T-helper 1 cell treated with Interleukin-12 subunit alpha and Interleukin-12 subunit beta and Interleukin-4 antibody, amounts not matched to agents 30 μg/mL and 1 μg/mL, for 36 hours (primary cell): ENCODE results near the gene DIRAS2.
"Not testable (repeated sequence)": the region's sequence is repeated elsewhere in the genome, so short reads cannot be mapped to it uniquely, and the experiment has no call there.

ENCODE experiments used
- H3K27ac Mint-ChIP-seq: one replicate; pipeline ENCODE4 v1.8.0; 2021; ENCODE audit warnings: mild to moderate bottlenecking, mixed read lengths
- H3K27me3 Mint-ChIP-seq: one replicate; pipeline ENCODE4 v1.8.0; 2021; ENCODE audit warnings: low read depth, mixed read lengths
- H3K36me3 Mint-ChIP-seq: one replicate; pipeline ENCODE4 v1.8.0; 2021; ENCODE audit warnings: low read depth, mixed read lengths
- H3K4me1 Mint-ChIP-seq: one replicate; pipeline ENCODE4 v1.8.0; 2021; ENCODE audit warnings: low read depth, mixed read lengths
- H3K4me3 Mint-ChIP-seq: one replicate; pipeline ENCODE4 v1.8.0; 2021; ENCODE audit warnings: mild to moderate bottlenecking, moderate library complexity, mixed read lengths
- H3K9me3 Mint-ChIP-seq: one replicate; pipeline ENCODE4 v1.8.0; 2021; ENCODE audit warnings: mixed read lengths

The DIRAS2 gene

GRCh38 chr9:90642570-90643539 lies at the start of gene DIRAS2:
TSS of gene DIRAS2 (minus strand) at chr9:90642824. CDS start at chr9:90613827, 28,997 bp downstream.
- H3K27me3 Mint-ChIP-seq = peaks cover 67% of the 10 kb centered on the region
- no peaks in the 10 kb centered on the region for H3K36me3 Mint-ChIP-seq
- no peaks in the 10 kb centered on the region for H3K4me1 Mint-ChIP-seq
- H3K9me3 Mint-ChIP-seq = no peaks in the 10 kb centered on the region
- H3K27ac Mint-ChIP-seq = no peak within 1 kb of the TSS
- H3K4me3 Mint-ChIP-seq = no peak within 1 kb of the TSS

- Mint-ChIP-seq H3K27ac (no peak overlapping the region), H3K27me3 (peaks cover 6% of the 10 kb centered on the region), H3K36me3 (no peaks in the 10 kb centered on the region), H3K4me3 (no peak overlapping the region), H3K4me1 (no peaks in the 10 kb centered on the region), H3K9me3 (no peaks in the 10 kb centered on the region)
Measured at GRCh38 chr9:90684736-90685135, 42.1 kb upstream of the DIRAS2 start.

- H3K9me3 Mint-ChIP-seq = no peaks in the 10 kb centered on the region
- H3K4me3 Mint-ChIP-seq = no peak overlapping the region
- peaks cover 6% of the 10 kb centered on the region for H3K27me3 Mint-ChIP-seq
- H3K27ac Mint-ChIP-seq = no peak overlapping the region
- H3K36me3 Mint-ChIP-seq = no peaks in the 10 kb centered on the region
- no peaks in the 10 kb centered on the region for H3K4me1 Mint-ChIP-seq
Measured at GRCh38 chr9:90684106-90684505, 41.5 kb upstream of the DIRAS2 start.

GRCh38 chr9:90680534-90680933 lies 37.9 kb upstream of the DIRAS2 start:
- Mint-ChIP-seq H3K4me3 (no peak overlapping the region), H3K36me3 (no peaks in the 10 kb centered on the region), H3K9me3 (no peaks in the 10 kb centered on the region), H3K27ac (no peak overlapping the region), H3K4me1 (no peaks in the 10 kb centered on the region), H3K27me3 (peaks cover 10% of the 10 kb centered on the region)

GRCh38 chr9:90665072-90665471 lies 22.4 kb upstream of the DIRAS2 start:
- Mint-ChIP-seq H3K36me3 (no peaks in the 10 kb centered on the region), H3K27ac (no peak overlapping the region), H3K27me3 (peaks cover 35% of the 10 kb centered on the region), H3K9me3 (no peaks in the 10 kb centered on the region), H3K4me3 (no peak overlapping the region), H3K4me1 (no peaks in the 10 kb centered on the region)

- Mint-ChIP-seq H3K27ac (no peak overlapping the region), H3K36me3 (no peaks in the 10 kb centered on the region), H3K4me1 (no peaks in the 10 kb centered on the region), H3K27me3 (peaks cover 31% of the 10 kb centered on the region), H3K9me3 (no peaks in the 10 kb centered on the region), H3K4me3 (no peak overlapping the region)
Measured at GRCh38 chr9:90659650-90660364, 17.2 kb upstream of the DIRAS2 start.

- no peaks in the 10 kb centered on the region for H3K4me1 Mint-ChIP-seq
- no peak overlapping the region for H3K4me3 Mint-ChIP-seq
- H3K9me3 Mint-ChIP-seq = no peaks in the 10 kb centered on the region
- H3K36me3 Mint-ChIP-seq = no peaks in the 10 kb centered on the region
- H3K27ac Mint-ChIP-seq = no peak overlapping the region
- peaks cover 27% of the 10 kb centered on the region for H3K27me3 Mint-ChIP-seq
Measured at GRCh38 chr9:90658783-90659182, 16.2 kb upstream of the DIRAS2 start.

- Mint-ChIP-seq H3K9me3 (no peaks in the 10 kb centered on the region), H3K4me3 (no peak overlapping the region), H3K36me3 (no peaks in the 10 kb centered on the region), H3K27me3 (peaks cover 21% of the 10 kb centered on the region), H3K27ac (no peak overlapping the region), H3K4me1 (no peaks in the 10 kb centered on the region)
Measured at GRCh38 chr9:90658181-90658580, 15.6 kb upstream of the DIRAS2 start.

GRCh38 chr9:90656876-90657275 lies 14.3 kb upstream of the DIRAS2 start:
- H3K9me3 Mint-ChIP-seq, H3K4me1 Mint-ChIP-seq: not testable (repeated sequence)

GRCh38 chr9:90651246-90651645 lies 8.6 kb upstream of the DIRAS2 start:
- no peaks in the 10 kb centered on the region for H3K4me1 Mint-ChIP-seq
- no peaks in the 10 kb centered on the region for H3K36me3 Mint-ChIP-seq
- peaks cover 12% of the 10 kb centered on the region for H3K27me3 Mint-ChIP-seq
- H3K27ac Mint-ChIP-seq = no peak overlapping the region
- no peak overlapping the region for H3K4me3 Mint-ChIP-seq
- peaks cover 8% of the 10 kb centered on the region for H3K9me3 Mint-ChIP-seq

More at GRCh38 chr9:90656876-90657275, 14.3 kb upstream of the DIRAS2 start:
- H3K27me3 Mint-ChIP-seq, H3K4me3 Mint-ChIP-seq, H3K27ac Mint-ChIP-seq, H3K36me3 Mint-ChIP-seq: not testable (repeated sequence)

GRCh38 chr9:90647843-90648242 lies 5.2 kb upstream of the DIRAS2 start:
- Mint-ChIP-seq H3K4me3 (no peak overlapping the region), H3K27me3 (peaks cover 35% of the 10 kb centered on the region), H3K36me3 (no peaks in the 10 kb centered on the region), H3K9me3 (peaks cover 8% of the 10 kb centered on the region), H3K27ac (no peak overlapping the region), H3K4me1 (no peaks in the 10 kb centered on the region)

GRCh38 chr9:90645721-90646120 lies 3.1 kb upstream of the DIRAS2 start:
- Mint-ChIP-seq H3K36me3 (no peaks in the 10 kb centered on the region), H3K27ac (no peak overlapping the region), H3K27me3 (peaks cover 52% of the 10 kb centered on the region), H3K4me1 (no peaks in the 10 kb centered on the region), H3K9me3 (peaks cover 2% of the 10 kb centered on the region), H3K4me3 (no peak overlapping the region)

- H3K27me3 Mint-ChIP-seq = peaks cover 66% of the 10 kb centered on the region
- no peaks in the 10 kb centered on the region for H3K9me3 Mint-ChIP-seq
- no peak overlapping the region for H3K4me3 Mint-ChIP-seq
- no peaks in the 10 kb centered on the region for H3K36me3 Mint-ChIP-seq
- no peaks in the 10 kb centered on the region for H3K4me1 Mint-ChIP-seq
- H3K27ac Mint-ChIP-seq = no peak overlapping the region
Measured at GRCh38 chr9:90641884-90642487, 638 bp downstream of the DIRAS2 start.

- no peaks in the 10 kb centered on the region for H3K9me3 Mint-ChIP-seq
- no peak overlapping the region for H3K4me3 Mint-ChIP-seq
- H3K27me3 Mint-ChIP-seq = peaks cover 66% of the 10 kb centered on the region
- no peaks in the 10 kb centered on the region for H3K4me1 Mint-ChIP-seq
- H3K36me3 Mint-ChIP-seq = no peaks in the 10 kb centered on the region
- H3K27ac Mint-ChIP-seq = no peak overlapping the region
Measured at GRCh38 chr9:90641086-90641485, 1.5 kb downstream of the DIRAS2 start.
